Activated T-helper 1 cell treated with anti-CD3 and anti-CD28 coated beads, Interleukin-2, amount 50 U/mL, for 16 hours (primary cell): ENCODE results near the gene SNAPC5.

Source experiments
- DNase-seq, 2 donors: peaks; one replicate each; pipeline ENCODE4 v3.0.0-alpha.2; 2020; ENCODE audit warnings: low read depth in 1 of 2, low spot score in 1 of 2

Gene SNAPC5

DNA sequence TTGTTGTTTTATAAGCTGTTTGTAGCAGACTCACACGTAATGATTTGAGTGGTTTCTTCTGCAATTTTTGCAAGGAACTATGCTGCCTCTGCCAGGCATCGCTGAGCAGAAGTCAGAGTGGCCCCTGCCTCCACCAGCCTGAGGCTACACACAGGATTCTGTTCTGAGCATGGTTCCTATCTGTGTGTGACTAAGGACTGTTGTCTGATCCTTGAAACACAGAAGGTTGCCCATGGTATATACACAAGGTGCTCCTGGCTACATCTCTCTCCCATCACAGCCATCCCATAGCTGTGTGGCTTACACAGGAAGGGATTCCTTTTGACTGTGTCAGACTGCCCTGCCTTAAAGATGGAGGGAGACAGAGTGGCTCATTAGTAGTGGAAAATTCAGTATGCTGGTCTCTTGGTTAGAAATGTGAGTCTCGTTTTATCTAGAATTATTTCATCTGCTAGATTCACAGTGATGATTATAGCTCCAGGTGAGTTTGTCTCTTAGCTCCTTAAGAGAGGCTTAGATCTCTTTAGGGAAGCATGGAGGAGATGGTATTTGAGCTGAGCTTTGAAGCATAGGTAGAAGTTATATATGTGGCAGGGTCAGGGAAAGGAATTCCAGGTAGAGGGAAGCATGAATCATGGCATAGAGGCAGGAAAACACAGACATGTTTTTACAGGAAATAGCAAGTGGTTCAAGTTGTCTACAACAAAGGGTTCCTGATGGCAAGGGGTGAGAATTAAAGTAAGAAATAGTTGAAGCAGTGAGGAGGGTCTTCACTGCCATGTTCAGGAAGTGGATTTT is 37.5 kb downstream of the SNAPC5 start:
- no peak for DNase-seq

DNA sequence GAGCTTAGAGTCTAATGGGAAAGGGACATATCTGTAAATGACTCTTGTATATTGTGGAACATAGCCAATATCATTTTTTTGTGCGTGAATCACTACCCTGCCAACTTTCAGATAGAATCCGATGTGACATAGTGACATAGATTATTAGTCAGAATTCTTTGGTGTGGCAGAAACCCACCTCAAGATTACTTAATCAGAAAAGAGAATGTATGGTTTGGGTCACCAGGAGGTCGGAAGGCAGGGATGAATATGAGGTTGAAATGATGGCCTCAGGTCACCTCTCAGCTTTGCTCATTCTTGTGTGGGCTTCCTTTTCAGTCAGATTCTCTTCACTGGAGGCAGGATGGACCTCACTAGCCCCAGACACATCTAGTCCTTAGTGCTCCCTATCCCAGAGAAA is 41.4 kb downstream of the SNAPC5 start:
- no peak for DNase-seq

DNA sequence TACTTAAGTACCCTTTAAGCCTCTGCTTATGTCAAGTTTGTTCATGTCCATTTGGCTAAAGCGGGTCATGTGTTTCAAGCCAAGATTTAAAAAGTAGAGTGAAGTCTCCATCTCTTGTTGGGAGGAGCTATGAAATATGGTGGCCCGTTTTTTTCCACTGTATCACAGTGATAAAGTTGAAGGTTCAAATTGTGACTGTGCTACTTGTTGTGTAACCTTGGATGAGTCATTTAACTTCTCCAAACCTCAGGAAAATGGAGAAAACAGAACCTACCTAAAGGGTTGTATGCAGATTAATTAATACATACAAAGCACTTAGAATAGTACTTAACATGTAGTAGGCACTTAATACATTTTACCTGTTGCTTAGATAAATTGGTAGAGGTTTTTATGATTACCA is 43.4 kb downstream of the SNAPC5 start:
- no peak for DNase-seq

DNA sequence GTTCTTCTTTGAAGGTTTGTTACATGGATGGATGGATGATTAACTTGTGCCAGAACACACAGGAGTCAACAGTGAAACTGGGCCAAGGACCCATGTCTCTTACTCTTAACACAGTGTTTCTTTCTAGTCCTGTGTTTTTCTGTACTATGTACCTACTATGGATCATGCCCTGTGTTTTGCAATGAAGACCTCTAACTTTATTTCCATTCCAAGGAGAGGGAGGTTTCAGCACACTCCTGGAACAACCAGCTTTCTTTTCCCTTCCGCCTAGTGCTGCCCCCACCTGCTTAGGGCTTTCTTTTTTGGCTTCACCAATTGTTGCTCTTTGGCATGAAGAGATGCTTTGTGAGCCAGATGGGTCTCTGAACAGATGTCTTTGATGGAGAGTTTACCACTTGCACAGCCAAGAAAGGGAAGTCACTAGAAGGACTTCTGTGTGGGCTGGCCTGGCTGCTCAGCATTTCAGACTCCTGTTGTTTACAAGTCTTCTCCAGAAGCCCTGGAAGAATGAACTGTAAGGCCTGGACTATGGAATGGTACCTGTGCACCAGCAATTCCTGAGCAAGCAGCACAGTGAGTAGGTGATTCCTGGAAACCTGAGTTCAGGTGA is 44.5 kb downstream of the SNAPC5 start:
- DNase-seq: no peak

DNA sequence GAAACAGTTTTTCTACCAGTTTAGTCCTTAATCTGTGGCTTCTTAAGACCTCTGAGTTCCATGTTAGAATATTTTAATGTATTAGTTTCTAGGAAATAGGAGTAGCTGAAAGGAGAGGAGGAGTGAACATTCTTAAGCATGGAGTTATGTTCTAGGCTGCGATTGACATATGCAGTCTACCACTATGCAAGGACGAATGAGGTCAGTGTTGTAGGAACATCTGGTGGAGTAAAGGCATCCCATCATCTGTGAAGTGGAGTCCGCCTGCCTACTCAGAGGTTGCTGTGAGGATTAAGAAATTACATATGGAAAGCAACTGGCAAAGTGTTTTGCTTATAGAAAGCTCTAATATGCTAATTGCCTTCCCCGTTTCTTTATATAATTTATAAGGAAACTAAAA is 45.1 kb downstream of the SNAPC5 start:
- no peak for DNase-seq
